ENCODE data around the gene ZNF441.
A peak's percentile ranks its signal among the peaks of the same experiment; 100 is the strongest.
"Not testable (repeated sequence)": the region's sequence is repeated elsewhere in the genome, so short reads cannot be mapped to it uniquely, and the experiment has no call there.

Gene ZNF441

GRCh38 chr19:11781295-11782057 lies 14.7 kb downstream of the ZNF441 start:
- DNase-seq, result no peak

DNA sequence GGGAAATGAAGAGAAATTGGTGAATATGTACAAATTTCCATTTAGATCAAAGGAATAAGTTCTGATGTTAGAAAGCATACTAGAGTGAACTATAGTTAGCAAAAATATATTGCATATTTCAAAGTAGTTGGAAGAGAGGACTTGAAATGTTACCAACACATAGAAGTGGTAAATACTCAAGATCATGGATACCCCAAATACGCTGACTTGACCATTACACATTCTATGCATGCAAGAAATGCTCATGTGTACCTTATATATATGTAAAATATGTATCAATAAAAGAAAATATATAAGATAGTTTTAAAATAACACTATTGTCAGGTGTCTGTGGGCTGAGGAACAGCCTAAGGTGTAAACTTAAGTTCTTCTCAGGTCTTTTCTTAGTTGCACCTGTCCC lies 17.0 kb downstream of the ZNF441 start:
- no peak for DNase-seq

- no peak for DNase-seq
Measured at GRCh38 chr19:11784356-11784755, 17.6 kb downstream of the ZNF441 start.

DNA sequence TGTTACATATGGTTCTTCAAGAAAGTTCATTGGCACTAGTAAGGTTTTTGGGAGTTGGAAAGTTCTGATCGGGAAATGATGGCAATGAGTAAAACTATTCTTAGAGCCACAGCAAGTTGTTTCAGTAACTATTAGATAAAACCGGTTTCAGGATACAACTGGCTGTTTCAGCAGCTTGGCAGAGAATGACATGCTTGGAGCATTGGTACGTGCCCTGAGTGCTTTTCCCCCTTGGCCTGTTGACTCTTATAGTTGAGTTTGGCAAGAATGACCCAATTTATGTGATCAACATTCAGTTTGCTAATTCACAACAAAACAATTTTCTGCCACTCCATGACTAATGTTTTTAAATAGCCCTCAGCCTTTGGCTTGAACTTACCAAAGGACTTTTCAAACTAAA lies 20.7 kb downstream of the ZNF441 start:
- DNase-seq, result no peak

GRCh38 chr19:11792942-11793341 lies 26.1 kb downstream of the ZNF441 start:
- DNase-seq, result no peak

- DNase-seq, result peak; percentile 77
Measured at GRCh38 chr19:11797491-11797890, 30.7 kb downstream of the ZNF441 start.

DNA sequence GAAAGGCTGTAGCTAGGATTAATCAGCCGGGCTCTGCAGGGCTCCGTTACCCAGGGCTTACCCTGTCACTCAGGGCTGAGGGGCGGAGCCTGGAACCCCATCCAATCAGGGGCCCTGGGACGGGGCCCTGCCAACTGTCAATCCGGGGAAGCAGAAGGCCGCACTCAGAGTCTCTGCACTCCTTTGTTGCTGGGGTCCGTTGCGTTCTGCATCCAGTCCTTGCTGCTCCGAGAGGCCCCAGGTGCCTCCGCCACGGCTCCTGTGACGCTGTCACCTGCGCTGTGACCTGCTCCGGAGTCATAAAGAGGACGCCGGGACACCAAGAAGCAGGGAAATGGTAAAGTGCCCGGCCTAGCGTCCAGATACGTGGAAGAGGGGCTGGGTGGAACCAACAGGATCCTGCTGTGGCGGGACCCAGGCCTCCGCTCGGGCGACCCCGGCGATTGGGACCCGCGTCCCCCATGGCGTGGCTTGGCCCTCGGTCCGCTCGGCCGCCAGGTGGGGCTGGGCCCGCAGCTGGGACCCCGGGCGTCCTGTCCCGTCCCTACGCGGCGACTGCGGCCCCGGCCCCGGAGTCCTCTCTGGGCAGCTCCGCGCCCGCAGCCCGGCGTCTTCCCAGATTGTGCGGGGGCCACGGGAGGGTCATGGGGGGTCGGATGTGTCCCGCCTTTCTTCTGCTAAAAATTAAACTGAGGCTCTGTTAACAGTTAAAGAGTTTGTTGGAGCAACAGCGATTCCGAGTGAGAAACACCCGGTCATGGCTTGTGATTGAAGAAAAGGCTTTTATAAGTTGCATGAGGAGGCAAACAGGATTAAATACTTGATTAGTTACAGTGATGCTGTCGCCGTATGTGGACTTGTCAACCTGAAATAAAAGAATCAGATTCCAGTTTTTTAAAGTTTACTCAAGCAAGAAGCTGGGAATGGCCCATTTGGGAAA lies 31.9 kb downstream of the ZNF441 start, which contains the start of gene ZNF491:
Gene ZNF491 (plus strand): TSS at position 133 of the 940 bp plus-strand sequence. CDS start 7,431 bp downstream, outside the sequence.
- peak; percentile 83 for DNase-seq

- no peak for DNase-seq
Measured at GRCh38 chr19:11806354-11807098, 39.7 kb downstream of the ZNF441 start.

DNA sequence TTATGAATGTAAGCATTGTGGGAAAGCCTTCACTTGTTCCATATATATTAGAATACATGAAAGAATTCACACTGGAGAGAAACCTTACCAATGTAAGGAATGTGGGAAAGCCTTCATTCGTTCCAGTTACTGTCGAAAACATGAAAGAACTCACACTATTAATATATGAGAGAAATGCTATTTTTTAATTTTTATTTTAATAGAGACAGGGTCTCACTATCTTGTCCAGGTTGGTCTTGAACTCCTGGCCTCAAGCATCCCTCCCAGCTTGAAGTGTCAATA lies 40.2 kb downstream of the ZNF441 start:
- DNase-seq, result no peak

- DNase-seq, result no peak
Measured at GRCh38 chr19:11813703-11814028, 46.9 kb downstream of the ZNF441 start.

DNA sequence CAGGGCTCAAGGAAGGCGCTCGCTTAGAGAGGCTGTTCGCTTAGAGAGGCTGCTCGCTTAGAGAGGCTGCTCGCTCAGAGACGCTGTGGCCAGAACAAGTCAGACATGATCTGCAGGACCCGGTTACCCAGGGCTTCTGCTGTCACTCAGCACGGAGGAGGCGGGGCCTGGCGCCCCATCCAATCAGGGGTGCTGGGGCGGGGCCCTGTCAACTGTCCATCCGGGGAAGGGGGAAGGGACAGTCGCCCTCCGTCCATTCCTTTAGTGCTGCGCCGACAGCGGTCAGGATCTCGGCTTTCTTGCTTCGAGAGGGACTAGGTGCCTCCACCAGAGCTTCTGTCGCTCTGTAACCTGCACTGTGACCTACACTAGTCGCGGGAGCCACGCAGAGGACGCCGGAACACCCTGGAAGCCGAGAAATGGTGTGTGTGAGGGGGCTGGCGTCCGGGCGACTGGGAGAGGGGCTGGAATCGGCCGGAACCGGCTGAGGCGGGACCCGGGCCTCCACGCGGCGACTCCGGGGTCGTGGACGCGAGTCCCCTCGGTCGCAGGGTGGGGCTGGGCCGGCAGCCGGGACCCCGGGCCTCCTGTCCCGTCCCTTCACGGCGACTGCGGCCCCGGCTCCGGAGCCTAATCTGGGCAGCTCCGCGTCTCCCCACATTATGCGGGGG lies 47.4 kb downstream of the ZNF441 start, which contains the start of gene ZNF440:
Gene ZNF440 (plus strand): TSS at position 245 of the 671 bp plus-strand sequence. CDS start 175 bp downstream, at position 420.
- peak; percentile 83 for DNase-seq

DNA sequence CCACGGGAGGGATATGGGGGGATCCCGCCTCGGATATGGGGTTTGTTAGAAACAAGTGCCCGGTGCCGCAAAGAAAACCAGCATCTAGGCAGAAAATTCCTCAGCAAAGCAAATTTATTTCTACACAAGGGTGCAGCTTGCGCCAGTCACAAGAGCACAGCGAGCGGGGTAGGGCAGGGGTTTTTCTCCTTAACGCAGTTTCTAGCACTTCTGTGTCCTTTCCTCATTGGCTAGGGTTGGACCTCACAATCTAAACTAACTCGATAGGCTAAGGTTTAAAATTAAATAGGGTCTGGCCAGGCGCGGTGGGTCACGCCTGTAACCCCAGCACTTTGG lies 47.9 kb downstream of the ZNF441 start:
- DNase-seq, result no peak

DNA sequence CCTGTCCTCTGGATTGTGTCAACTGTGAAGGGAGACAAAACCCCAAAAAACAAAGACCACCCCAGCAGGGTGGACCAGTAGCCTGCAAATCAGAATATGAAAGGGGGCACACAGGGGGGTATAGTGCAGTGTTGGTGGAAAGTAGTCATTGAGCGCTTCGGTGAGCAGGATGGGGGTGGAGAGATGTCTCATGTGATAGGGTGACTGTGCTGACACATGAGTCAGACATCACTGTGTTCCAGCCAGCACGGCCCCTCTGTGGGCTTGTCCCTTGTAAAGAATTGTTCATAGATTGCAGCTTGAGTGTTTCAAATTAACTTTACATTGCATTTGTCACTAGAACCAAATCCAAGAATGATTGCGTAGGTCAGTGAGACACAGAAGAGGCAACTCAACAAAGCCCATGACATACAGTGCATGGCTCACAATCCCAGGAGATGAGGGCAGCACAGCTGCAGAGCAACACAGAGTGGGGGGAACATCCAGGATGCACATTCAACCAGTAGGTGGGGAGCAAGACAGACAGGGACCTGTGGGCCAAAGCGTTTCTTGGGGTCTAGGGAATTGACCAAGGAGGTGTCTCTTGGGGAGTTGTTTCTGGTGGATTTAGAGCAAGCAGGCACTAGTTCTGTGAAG lies 54.8 kb downstream of the ZNF441 start:
- DNase-seq, result no peak

GRCh38 chr19:11828957-11829876 lies 62.4 kb downstream of the ZNF441 start:
- not testable (repeated sequence) for DNase-seq

- no peak for DNase-seq
Measured at GRCh38 chr19:11832253-11832912, 65.6 kb downstream of the ZNF441 start.

- no peak for DNase-seq
Measured at GRCh38 chr19:11833541-11833940, 66.7 kb downstream of the ZNF441 start.
